GM18867 (cell line): Measurements from ENCODE around the gene LATS1.
"Not testable (repeated sequence)": the region's sequence is repeated elsewhere in the genome, so short reads cannot be mapped to it uniquely, and the experiment has no call there.

Experiments used
- ATAC-seq: cut with Tn5 transposase; IDR thresholded peaks from one replicate; pipeline ENCODE4 v1.9.1; 2021; ENCODE audit warnings: mild to moderate bottlenecking, moderate library complexity; ENCODE audit not compliant: unreplicated experiment

LATS1 gene

DNA sequence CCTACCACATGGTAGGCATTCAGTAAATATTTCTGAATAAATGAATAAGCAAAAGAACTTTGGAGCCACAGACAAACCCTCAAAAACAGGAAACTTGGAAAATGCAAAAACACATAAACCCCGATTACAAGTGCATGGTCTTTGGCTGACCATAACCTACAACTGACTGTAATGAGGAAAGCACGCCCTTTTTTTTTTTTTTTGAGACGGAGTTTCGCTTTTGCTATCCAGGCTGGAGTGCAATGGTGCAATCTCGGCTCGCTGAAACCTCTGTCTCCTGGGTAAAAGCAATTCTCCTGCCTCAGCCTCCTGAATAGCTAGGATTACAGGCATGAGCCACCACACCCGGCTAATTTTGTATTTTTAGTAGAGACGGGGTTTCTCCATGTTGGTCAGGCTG is 11.9 kb upstream of the LATS1 start:
- no peak for ATAC-seq

DNA sequence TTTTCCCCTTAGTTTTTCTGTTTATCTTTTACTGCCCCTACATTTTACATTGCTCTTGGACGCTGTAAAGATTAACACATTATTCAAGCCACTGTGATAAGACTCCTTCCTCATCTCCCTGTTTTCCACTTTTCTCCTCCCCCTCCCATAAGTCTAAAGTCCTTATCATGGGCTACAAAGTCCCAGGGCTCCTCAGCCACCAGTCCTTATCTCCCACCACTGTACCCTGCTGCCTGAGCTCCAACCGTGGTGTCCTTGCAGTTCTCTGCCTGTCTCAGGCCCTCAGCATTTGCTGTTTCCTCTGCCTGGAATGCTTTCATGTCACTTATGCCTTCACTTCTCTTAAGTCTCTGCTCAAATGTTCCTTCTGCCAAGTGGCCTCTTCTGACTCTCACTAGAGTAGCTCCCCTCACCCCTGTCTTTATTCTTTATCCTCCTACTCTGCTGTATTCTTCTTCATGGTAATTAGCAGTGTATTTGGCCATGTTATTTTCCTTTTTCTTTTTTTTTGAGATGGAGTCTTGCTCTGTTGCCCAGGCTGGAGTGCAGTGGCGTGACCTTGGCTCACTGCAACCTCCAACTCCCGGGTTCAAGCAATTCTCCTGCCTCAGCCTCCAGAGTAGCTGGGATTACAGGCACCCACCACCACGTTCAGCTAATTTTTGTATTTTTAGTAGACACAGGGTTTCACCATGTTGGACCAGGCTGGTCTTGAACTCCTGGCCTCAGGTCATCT is 10.8 kb upstream of the LATS1 start:
- ATAC-seq = no peak

DNA sequence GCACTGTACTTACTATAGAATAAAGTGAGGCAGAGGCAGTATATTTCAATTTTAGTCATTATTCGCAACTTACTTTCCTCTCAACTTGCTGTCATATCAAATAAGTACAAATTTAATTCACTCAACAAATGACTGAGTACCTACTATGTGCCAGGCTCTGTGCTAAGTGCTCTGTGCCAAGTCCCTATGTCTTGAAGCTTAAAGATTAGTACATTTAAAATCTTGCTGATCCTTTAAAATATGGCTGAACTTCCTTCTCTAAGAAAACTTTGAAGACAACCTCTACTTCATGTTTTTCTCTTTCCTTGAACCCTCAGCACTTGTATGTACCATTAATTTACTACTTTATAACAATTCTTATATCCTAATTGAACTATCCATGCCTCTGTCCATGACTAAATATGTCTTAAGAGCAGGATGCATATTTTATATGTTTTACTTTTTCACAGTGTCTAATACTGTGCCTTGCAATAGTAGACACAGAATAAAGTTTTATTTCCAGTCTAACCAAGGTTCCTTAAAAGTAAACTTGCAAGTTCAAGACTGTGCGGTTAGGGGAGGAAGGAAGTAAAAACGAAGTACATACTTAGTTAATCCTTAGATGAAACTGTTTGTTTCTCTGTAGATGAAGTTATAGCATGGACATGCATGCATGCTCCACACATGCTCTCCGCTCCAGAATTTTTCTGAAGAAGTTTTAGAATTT is 10.0 kb upstream of the LATS1 start:
- no peak for ATAC-seq

DNA sequence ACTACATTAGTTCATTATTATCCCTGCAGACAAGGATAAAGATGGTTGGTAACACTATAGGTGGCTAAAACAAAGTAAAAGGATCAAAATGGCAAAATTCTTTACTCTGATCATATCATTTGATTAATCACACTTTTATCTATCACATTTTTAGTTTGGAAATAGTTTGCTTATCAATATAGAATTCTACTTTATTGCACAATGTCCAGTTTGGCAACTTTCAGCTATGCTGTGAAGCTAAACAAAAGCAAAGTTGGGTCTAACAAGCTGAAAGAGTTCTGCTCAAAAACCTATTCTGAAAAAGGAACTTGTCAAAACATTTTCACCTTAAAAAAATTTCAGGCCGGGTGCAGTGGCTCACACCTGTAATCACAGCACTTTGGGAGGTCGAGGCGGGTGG is 7.9 kb upstream of the LATS1 start:
- no peak for ATAC-seq

DNA sequence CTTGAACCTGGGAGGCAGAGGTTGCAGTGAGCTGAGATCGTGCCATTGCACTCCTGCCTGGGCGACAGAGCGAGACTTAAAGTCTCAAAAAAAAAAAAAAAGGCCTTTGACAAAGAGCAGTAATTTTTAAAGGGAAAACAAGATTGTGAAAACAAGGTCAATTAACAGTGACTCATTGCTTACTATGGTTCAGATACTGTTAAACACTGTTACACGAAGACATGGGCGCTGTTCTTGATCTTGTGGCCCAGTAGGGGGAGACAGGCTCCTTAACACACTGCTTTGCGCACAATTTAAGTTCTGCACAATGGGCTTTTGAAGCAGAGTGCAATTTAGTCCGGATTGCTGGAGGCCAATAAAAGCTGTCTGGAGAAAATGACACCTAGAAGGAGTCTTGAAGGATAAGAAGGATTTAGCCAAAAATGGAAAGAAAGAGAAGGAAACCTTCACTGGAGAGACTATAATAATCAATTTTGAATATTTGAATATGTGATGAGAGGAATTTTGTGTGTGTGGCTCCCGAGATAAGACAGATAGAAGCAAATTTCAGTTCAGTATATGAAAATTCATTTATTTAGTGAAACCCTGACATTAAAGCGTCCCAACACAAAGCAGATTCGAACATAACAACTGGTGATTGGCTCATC is 6.0 kb upstream of the LATS1 start:
- ATAC-seq = peak; percentile 76

DNA sequence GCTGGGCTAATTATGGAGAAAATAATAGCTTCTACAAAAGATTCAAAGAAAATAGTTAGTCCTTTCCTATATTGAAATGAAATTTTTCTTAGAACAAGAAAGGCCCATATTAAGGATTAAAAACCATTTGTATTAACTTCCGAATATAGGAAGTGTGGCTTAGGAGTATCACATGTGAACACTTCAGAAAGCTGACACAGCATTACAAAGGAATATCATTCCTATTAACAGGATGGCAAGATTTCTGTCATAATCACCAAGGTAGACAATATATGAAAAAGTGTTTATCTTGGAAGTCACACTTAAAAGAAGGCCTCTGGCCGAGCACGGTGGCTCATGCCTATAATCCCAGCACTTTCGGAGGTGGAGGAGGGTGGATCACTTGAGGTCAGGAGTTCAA is 5.4 kb upstream of the LATS1 start:
- no peak for ATAC-seq

DNA sequence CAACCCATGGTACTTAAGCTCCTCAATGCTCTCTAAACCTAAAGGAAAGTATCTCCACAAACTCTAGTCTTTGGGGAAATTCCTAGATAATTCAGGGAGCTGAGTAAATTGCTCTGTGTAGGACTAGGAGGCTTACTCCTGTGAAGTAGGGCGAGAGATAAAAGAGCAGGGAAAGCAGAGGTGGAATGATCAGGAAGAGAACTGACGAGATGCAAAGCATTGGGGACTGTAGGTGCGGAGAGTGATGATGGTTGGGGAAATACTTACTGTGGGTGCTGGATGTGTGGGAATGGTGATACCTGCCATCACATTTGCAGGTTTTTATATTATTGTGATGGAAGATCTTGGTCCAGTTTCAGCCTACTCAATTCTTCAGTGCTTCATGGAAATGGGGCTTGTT is 1.6 kb upstream of the LATS1 start:
- ATAC-seq = no peak

DNA sequence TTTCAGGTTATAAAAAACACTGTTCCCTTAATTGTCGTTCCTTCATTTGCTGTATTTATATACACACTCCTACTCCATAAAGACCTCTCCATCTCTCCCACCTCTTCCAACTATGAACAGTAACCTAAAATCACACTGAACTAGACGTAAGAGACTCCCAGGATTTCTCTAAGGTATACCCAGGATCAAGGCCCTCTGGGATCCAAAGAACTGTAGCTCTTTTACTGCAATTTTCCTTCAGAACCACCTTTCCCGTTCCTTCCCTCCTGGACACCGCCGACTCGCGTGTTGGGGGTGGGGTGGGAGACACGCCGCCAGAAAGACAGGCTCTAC is 680 bp downstream of the LATS1 start:
- peak; percentile 1 for ATAC-seq

DNA sequence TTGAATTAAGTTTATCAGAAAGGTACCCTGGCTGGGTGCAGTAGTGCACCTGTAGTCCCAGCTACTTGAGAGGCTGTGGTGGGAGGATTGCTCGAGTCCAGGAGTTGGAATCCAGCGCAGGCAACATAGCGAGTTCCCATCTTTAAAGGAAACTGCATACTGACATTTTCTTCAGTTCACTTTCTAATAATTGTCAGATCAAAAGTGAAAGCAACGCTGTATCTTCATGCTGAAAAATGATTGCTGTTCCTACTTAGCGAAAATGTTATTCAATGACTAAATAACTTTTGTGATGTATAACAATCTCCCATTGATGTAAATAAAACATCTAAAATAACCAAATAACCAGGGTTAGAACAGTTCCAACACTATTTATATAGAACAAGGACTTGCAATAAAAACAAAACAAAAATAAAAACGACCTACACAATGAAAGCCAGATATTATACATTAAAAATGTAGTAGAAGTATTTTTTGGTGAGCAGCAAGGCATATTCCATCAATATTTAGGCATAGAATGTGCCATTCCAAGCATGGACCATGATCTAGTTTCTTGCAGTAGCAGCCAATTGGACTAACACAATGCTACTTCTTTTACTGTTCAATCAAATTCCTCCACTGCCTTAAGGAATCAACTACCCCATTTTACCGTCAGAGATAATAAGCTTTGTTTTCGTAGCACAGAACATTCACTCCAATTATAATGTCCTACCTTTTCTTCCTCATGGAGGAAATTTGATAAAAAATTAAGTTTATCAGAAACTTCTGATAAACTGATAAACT is 1.5 kb downstream of the LATS1 start:
- ATAC-seq = no peak

DNA sequence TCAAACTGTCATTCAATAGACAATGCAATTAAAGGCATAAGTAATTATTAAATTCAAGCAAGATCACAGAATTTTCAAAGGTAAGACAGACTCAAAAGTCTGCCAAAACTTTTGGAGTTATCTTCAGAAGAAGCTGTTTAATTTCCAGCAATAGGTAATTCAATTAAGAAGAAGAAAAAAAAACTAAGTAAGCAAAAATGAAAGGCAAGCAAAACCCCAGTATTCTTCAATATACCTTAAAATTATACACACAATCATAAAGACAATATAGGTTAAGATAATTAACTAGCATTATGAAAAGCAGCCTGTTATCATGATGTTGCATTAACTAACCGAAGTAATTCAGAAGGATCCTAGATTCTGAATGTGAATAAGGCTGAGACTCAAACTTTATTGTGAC is 3.5 kb downstream of the LATS1 start:
- no peak for ATAC-seq

DNA sequence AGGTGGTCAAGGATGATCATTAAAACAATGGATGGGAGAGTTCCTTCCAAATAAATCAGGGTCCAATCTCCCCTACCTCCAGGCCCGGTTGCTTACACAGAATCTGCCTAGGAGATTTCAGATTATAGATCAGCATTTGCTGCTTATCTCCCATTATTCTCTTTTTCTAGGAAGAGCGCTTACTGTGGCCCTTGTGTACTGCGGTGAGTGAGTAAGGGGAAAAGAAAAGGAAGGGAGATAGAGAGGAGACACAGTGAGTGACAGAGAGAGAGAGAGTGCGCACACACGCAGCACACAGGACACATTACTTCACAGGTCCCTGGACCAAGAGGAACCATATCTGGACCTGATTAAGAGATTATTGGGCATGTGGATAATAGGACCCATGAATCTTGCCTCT is 6.2 kb downstream of the LATS1 start:
- ATAC-seq = no peak

DNA sequence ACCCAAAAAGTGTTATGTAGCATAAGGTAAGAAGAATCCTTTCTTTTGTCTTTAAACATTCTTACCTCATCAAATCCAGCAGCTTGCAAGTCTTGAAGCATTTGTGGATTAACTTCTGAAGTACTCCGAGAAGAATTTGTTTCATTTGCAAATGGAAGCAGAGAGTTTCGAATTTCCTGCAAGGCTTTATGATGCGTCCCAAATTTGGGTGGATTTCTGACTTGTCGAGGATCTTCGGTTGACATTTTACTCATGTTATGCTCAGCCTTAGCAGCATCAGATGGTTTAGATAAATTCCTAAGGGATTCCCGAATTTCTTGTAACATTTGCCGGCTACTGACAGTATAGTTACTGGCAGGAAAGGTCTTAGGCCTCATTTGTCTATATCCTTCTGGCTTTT is 16.2 kb downstream of the LATS1 start:
- ATAC-seq = no peak

DNA sequence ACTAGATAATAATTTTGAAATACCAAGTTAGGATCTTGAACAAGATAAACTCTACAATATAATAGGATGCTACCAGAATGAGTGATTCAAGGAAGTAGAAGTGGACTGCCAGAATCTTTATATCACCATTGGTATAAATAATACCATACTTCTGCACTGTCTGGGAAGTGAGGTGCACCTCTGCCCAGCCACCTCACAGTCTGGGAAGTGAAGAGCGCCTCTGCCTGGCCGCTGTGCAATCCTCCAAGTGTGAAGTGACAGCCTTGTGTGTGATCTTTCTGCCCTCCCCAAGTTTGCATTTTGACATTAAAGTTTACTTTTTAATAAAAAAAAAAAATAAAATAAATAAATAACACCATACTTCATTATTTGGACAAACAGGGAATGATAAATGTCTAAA is 18.8 kb downstream of the LATS1 start:
- no peak for ATAC-seq

DNA sequence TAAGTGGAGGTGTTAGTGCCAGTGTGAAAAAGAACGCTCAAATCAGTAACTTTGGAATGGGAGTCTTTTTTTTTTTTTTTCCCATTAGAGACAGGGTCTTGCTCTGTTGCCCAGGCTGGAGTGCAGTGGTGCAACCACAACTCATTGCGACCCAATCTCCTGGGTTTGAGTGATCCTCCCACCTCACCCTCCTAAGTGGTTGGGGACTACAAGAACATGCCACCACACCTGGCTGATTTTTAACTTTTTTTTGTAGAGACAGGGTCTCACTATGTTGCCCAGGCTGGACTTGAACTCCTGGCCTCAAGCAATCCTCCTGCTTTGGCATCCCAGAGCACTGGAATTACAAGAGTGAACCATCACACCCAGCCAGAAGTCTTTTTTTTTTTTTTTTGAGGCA is 19.7 kb downstream of the LATS1 start:
- ATAC-seq = no peak

DNA sequence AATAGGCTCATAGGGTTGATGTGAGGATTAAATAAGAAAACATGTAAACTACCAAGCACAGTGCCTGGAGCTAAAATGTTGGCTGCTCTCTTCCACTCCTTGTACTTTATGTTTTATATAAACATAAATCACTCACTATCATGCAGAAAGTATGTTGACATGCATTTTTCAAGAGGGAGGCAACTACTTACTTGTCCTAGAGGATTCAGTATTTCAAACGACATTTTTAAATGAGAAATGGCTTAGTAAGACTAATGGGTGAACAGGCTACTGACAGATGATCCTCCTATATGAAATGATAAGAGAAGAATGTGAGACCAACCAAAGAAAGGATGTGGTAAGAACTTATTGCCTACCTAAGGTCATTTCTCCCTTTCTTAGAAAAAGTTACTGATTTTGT is 21.0 kb downstream of the LATS1 start:
- no peak for ATAC-seq

DNA sequence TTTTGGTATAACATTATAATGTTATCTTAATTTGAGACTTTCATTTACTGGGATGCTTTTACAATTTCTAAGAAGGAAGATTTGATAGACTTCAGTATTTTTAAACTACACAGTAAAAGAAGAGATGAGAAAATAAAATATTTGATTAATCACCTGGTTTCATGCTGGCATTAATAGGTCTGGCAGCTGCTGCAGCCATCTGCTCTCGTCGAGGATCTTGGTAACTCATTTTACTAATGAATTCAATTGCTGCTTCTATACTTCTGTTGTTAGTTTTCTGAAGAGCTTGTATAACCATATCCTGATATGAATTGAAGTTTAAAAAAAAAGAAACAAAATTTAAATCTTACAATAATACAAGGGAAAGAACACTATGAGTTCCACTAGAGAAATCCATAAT is 23.0 kb downstream of the LATS1 start:
- no peak for ATAC-seq

DNA sequence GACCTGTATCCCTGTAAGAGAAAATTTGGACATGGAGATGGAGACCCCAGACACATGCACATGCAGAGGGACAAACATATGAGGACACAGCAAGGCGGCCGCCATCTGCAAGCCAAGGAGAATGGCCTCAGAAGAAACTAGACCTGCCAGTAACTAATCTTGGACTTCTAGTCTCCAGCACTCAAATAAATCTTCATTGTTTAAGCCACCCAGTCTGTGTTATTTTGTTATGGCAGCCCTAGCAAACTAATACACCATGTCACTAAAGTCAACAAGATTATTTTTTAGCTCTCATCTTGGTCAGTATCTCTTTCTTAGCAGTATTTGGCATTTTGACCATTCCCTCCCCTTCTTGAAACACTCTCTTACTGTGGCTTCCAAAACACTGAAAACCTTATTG is 26.7 kb downstream of the LATS1 start:
- ATAC-seq = no peak

DNA sequence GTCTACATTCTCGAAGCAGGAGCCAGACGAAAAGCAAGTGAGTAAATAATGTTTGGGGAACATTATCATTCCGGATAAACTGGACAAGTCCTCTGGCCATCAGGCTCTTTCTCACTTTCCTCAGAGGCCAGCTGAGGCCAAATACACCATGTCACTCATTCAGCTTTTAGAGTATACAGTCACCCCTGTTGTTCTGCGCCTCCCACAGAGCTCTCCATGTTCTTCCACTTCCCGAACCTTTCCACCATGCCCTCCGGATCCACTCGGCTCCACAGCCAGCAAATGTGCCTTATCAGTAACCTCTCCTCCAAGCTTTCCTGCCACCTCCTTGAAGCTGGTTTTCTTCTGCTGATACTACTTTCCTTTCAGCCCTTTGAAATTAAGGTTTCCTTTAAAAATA is 31.7 kb downstream of the LATS1 start:
- no peak for ATAC-seq

DNA sequence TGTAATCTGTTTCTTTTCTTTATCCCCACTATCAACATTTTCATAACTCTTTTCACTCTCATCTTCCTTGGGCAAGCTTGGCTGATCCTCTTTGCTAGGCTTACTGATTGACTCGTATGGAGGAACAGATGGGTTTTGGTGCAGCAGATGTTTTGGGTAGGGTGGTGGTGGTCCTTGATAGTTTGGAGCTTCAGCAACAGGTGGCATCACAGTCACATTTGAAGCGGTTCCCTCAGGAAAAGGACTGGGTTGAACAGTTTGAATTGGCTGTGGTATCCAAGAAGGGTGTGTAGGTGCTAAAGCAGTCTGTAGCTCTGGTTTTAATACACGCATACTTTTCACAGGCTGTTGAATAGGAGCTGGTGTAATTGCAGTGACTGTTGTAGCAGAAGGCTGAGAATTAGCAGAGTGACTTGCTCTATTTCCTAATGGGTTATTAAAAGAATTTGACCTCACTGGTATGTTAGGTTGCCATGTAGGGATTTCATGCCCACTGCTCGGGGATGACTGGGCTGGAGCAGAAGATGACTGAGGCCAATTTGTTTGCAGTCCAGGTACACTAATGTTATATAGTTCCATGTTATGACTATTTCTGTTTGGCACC is 34.5 kb downstream of the LATS1 start:
- no peak for ATAC-seq

DNA sequence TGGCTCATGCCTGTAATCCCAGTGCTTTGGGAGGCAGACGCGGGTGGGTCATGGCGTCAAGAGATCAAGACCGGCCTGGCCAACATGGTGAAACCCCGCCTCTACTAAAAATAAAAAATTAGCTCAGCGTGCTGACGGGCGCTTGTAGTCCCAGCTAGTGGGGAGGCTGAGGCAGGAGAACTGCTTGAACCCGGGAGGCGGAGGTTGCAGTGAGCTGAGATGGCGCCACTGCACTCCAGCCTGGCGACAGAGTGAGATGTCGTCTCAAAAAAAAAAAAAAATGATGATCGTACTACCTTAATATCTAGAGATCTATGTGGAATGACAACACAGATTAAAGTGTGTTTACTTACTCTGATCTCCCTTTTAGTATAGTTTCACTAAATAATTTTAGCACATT is 36.1 kb downstream of the LATS1 start:
- not testable (repeated sequence) for ATAC-seq

DNA sequence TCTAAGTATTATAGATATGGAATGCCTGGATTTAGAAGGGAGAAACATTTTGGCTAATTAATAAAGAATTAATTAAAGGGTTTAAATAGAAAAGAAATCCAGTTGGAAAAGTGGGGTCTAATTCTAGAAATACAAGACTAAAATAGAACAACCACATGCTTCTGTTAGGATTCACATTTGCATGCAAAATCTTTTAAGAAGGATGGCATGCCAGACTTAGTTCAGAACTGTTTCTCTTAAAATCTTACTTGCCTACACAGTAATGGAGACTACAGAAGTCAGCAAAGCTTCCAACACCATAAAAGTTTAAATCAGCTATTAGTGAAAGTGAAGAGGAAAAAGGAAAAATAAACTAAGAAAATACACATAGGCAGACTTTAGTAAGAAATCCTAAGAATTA is 36.7 kb downstream of the LATS1 start:
- no peak for ATAC-seq
